ENCODE measurements around the gene SLC5A2.
"Not testable (repeated sequence)": the region's sequence is repeated elsewhere in the genome, so short reads cannot be mapped to it uniquely, and the experiment has no call there.

SLC5A2 gene

GRCh38 chr16:31501966-31502348 is 19.0 kb downstream of the SLC5A2 start:
- no peak for DNase-seq

- DNase-seq = no peak
Observed at GRCh38 chr16:31502981-31503380, 20.1 kb downstream of the SLC5A2 start.

- not testable (repeated sequence) for DNase-seq
Observed at GRCh38 chr16:31503555-31503954, 20.6 kb downstream of the SLC5A2 start.

- DNase-seq = no peak
Observed at GRCh38 chr16:31504159-31504558, 21.2 kb downstream of the SLC5A2 start.

GRCh38 chr16:31505483-31505882 is 22.6 kb downstream of the SLC5A2 start:
- DNase-seq = no peak

- DNase-seq = peak; percentile 48
Observed at GRCh38 chr16:31507617-31507928, 24.6 kb downstream of the SLC5A2 start.

GRCh38 chr16:31507929-31508705 is 25.2 kb downstream of the SLC5A2 start, which contains the start of gene RUSF1:
Gene RUSF1 (minus strand): TSS chr16:31508391. CDS start chr16:31508373, 18 bp downstream.
- DNase-seq = peak; percentile 80

GRCh38 chr16:31508706-31509195 is 25.8 kb downstream of the SLC5A2 start:
- no peak for DNase-seq

GRCh38 chr16:31513126-31513525 is 30.2 kb downstream of the SLC5A2 start:
- no peak for DNase-seq

- no peak for DNase-seq
Observed at GRCh38 chr16:31513884-31514283, 31.0 kb downstream of the SLC5A2 start.

- no peak for DNase-seq
Observed at GRCh38 chr16:31517800-31518402, 35.0 kb downstream of the SLC5A2 start.

- DNase-seq = no peak
Observed at GRCh38 chr16:31519759-31520431, 37.0 kb downstream of the SLC5A2 start.

GRCh38 chr16:31521368-31521767 is 38.4 kb downstream of the SLC5A2 start:
- no peak for DNase-seq

- DNase-seq = no peak
Observed at GRCh38 chr16:31522071-31522470, 39.1 kb downstream of the SLC5A2 start.

- DNase-seq = not testable (repeated sequence)
Observed at GRCh38 chr16:31523768-31524167, 40.8 kb downstream of the SLC5A2 start.

GRCh38 chr16:31525113-31525512 is 42.2 kb downstream of the SLC5A2 start:
- DNase-seq = no peak

GRCh38 chr16:31527734-31528274 is 44.9 kb downstream of the SLC5A2 start, which contains the start of gene AHSP:
Gene AHSP (plus strand): TSS chr16:31527900. CDS start chr16:31528140, 240 bp downstream.
- no peak for DNase-seq

GRCh38 chr16:31528523-31529107 is 45.7 kb downstream of the SLC5A2 start:
- no peak for DNase-seq

GRCh38 chr16:31529108-31529936 is 46.4 kb downstream of the SLC5A2 start:
- DNase-seq = no peak

GRCh38 chr16:31529937-31530312 is 47.0 kb downstream of the SLC5A2 start:
- DNase-seq = no peak

GRCh38 chr16:31530405-31530804 is 47.5 kb downstream of the SLC5A2 start:
- no peak for DNase-seq

- no peak for DNase-seq
Observed at GRCh38 chr16:31531096-31531495, 48.2 kb downstream of the SLC5A2 start.
